Neuronal stem cell (in vitro differentiated cells): ENCODE measurements around the gene TMEM87B.
A peak's percentile ranks its signal among the peaks of the same experiment; 100 is the strongest.

ENCODE experiments used
- DNase-seq: peaks from one replicate; pipeline ENCODE4 v3.0.0-alpha.2; 2013; ENCODE audit warnings: low spot score
- H2AFZ ChIP-seq: one replicate; pipeline ENCODE4 v1.6.1; 2013; ENCODE audit warnings: mild to moderate bottlenecking, low read length, inconsistent platforms
- H2AK5ac ChIP-seq: 2 replicates; pipeline ENCODE4 v1.6.1; 2013; ENCODE audit warnings: low read depth, mild to moderate bottlenecking, inconsistent platforms, low read length, moderate library complexity, mixed read lengths
- H2BK120ac ChIP-seq: 2 replicates; pipeline ENCODE4 v1.6.1; 2013; ENCODE audit warnings: low read depth, mild to moderate bottlenecking, inconsistent platforms, low read length, moderate library complexity, mixed read lengths
- H2BK12ac ChIP-seq: one replicate; pipeline ENCODE4 v1.6.1; 2013; ENCODE audit warnings: low read length, inconsistent platforms
- H2BK15ac ChIP-seq: 2 replicates; pipeline ENCODE4 v1.6.1; 2013; ENCODE audit warnings: mild to moderate bottlenecking, low read length, inconsistent platforms, mixed read lengths
- H2BK5ac ChIP-seq: one replicate; pipeline ENCODE4 v1.6.1; 2013; ENCODE audit warnings: inconsistent platforms, mild to moderate bottlenecking, low read length, moderate library complexity
- H3K14ac ChIP-seq: one replicate; pipeline ENCODE4 v1.6.1; 2013; ENCODE audit warnings: low read length, inconsistent platforms
- H3K18ac ChIP-seq: 2 replicates; pipeline ENCODE4 v1.6.1; 2013; ENCODE audit warnings: low read length, inconsistent platforms
- H3K23ac ChIP-seq: 2 replicates; pipeline ENCODE4 v1.6.1; 2013; ENCODE audit warnings: low read depth, mild to moderate bottlenecking, mixed read lengths, low read length, inconsistent platforms; ENCODE audit not compliant: poor library complexity
- H3K27ac ChIP-seq: replicated peaks from 3 replicates; pipeline ENCODE4 v1.5.1; 2013; ENCODE audit warnings: low read length, inconsistent platforms
- H3K27me3 ChIP-seq, 3 experiments: 2 replicates each; pipeline ENCODE4 v1.6.1; 2013; ENCODE audit warnings: low read length in 3 of 3, mild to moderate bottlenecking in 2 of 3, inconsistent platforms in 1 of 3, low read depth in 1 of 3, mixed read lengths in 1 of 3, moderate library complexity in 1 of 3; ENCODE audit not compliant: control insufficient read depth in 3 of 3, insufficient read depth in 3 of 3
- H3K36me3 ChIP-seq, 2 donors: replicated peaks in 1 of 2; 2 replicates each; pipeline ENCODE4 v1.6.1; 2013; ENCODE audit warnings: low read length in 2 of 2; ENCODE audit not compliant: control insufficient read depth in 2 of 2, insufficient read depth in 2 of 2
- H3K4ac ChIP-seq: 2 replicates; pipeline ENCODE4 v1.6.1; 2013; ENCODE audit warnings: inconsistent platforms, mild to moderate bottlenecking, low read length, moderate library complexity
- H3K4me1 ChIP-seq, 2 donors: 1 replicate in 1 of 2; 2 replicates in 1 of 2; pipeline ENCODE4 v1.6.1; 2013; ENCODE audit warnings: low read length in 2 of 2, low read depth in 1 of 2; ENCODE audit not compliant: control insufficient read depth in 2 of 2, insufficient read depth in 1 of 2
- H3K4me2 ChIP-seq: one replicate; pipeline ENCODE4 v1.6.1; 2013; ENCODE audit warnings: mild to moderate bottlenecking, low read length, inconsistent platforms; ENCODE audit not compliant: insufficient read depth, poor library complexity, severe bottlenecking
- H3K4me3 ChIP-seq, 2 donors: 2 replicates each; pipeline ENCODE4 v1.5.1; 2013; ENCODE audit warnings: low read length in 2 of 2, mild to moderate bottlenecking in 2 of 2, inconsistent platforms in 1 of 2, moderate library complexity in 1 of 2
- H3K79me1 ChIP-seq: one replicate; pipeline ENCODE4 v1.6.1; 2013; ENCODE audit warnings: low read depth, mild to moderate bottlenecking, inconsistent platforms, low read length, moderate library complexity
- H3K9ac ChIP-seq: one replicate; pipeline ENCODE4 v1.6.1; 2013; ENCODE audit warnings: mild to moderate bottlenecking, low read depth, low read length, inconsistent platforms; ENCODE audit not compliant: poor library complexity
- H3K9me3 ChIP-seq, 2 donors: replicated peaks in 1 of 2; 2 replicates each; pipeline versions ENCODE3 to v1.6.1; 2013; ENCODE audit warnings: low read length in 2 of 2, mild to moderate bottlenecking in 2 of 2, inconsistent platforms in 1 of 2, low read depth in 1 of 2, mixed read lengths in 1 of 2, moderate library complexity in 1 of 2; ENCODE audit not compliant: control insufficient read depth in 2 of 2, insufficient read depth in 1 of 2
- H4K8ac ChIP-seq: one replicate; pipeline ENCODE4 v1.6.1; 2013; ENCODE audit warnings: low read depth, mild to moderate bottlenecking, inconsistent platforms, low read length, moderate library complexity
- H4K91ac ChIP-seq: one replicate; pipeline ENCODE4 v1.6.1; 2013; ENCODE audit warnings: low read length, low read depth, mild to moderate bottlenecking, inconsistent platforms; ENCODE audit not compliant: poor library complexity
- WGBS, 2 donors: extraction: QIAGEN DNeasy Blood & Tissue Kit; methylation state at CpG; one replicate each; pipeline ENCODE4 v1.1.7; 2013; ENCODE audit warnings: missing lambda C conversion rate in 2 of 2, mixed read lengths in 1 of 2; ENCODE audit not compliant: insufficient read length in 2 of 2, insufficient replicate concordance in 1 of 2; ENCODE audit errors: extremely low coverage in 2 of 2; 5-methylcytosine and 5-hydroxymethylcytosine counted together

Gene TMEM87B

GRCh38 chr2:112160283-112161250 lies 105.5 kb downstream of the TMEM87B start:
- Histone ChIP-seq H3K4me3 (peak overlapping the region in 1 of 2 donors; percentile 53), H3K4me1 (peaks cover 0 to 15% of the 10 kb centered on the region in 2 donors), H2BK12ac (no peak overlapping the region), H4K8ac (peak overlapping the region; percentile 29), H4K91ac (no peak overlapping the region), H3K23ac (no peak overlapping the region), H3K4me2 (no peak overlapping the region), H3K36me3 (peaks cover 0 to 7% of the 10 kb centered on the region in 2 donors), H3K4ac (no peak overlapping the region), H2AFZ (no peak overlapping the region), H2AK5ac (peak overlapping the region; percentile 19), H3K27ac (no peak overlapping the region), H3K9me3 (no peaks in the 10 kb centered on the region), H2BK5ac (no peak overlapping the region), H2BK120ac (no peak overlapping the region), H2BK15ac (no peak overlapping the region), H3K9ac (peak overlapping the region; percentile 88), H3K79me1 (peaks cover 7% of the 10 kb centered on the region), H3K27me3 (no peaks in the 10 kb centered on the region), H3K18ac (peak overlapping the region; percentile 16), H3K14ac (peak overlapping the region; percentile 87)
- no CpG with 5 or more reads among the region's 52 CpGs for WGBS, 2 donors
- no peak for DNase-seq

DNA sequence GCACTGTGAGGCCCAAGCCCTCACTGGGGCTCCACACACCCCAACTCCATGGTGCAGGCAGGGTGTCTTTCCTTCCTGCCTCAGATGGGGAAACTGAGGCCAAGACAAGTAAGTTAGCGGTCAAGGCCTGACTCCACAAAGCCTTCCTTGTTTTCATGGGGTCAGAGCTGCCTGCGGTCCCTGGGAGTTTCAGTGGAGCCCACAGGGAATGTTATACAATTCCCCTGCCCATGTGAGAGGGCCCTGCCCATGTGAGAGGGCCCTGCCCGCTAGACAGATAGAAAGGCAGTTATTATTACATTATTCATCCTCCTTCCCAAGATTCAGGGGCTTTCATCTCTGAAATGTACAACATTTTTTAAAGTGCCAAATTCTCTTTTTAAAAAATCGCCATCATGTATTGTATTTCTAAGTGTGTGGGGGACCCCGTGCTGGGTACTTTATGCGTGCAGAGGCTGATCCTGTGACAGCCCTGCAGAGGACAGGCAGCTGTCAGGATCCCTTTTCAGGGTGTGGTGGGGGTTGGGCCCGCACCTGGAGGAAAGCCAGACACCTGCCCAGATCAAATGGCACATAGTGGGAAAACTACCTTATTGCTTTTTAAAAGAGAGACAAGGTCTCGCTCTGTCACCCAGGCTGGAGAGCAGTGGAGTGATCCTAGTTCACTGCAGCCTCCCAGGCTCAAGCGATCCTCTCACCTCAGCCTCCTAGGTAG lies 106.5 kb downstream of the TMEM87B start:
- no peak overlapping the region for H3K4me3 ChIP-seq
- no peak overlapping the region for H2AK5ac ChIP-seq
- H3K4me1 ChIP-seq, result peaks cover 0 to 4% of the 10 kb centered on the region in 2 donors
- no peak overlapping the region for H3K18ac ChIP-seq
- no peak overlapping the region for H2BK12ac ChIP-seq
- no peak overlapping the region for H2BK120ac ChIP-seq
- no peak overlapping the region for H2BK5ac ChIP-seq
- H3K23ac ChIP-seq, result no peak overlapping the region
- H2BK15ac ChIP-seq, result no peak overlapping the region
- no CpG with 5 or more reads among the region's 9 CpGs for WGBS, 2 donors
- H3K14ac ChIP-seq, result no peak overlapping the region
- H3K79me1 ChIP-seq, result peaks cover 3% of the 10 kb centered on the region
- no peak overlapping the region for H4K8ac ChIP-seq
- H3K4ac ChIP-seq, result no peak overlapping the region
- no peaks in the 10 kb centered on the region for H3K27me3 ChIP-seq
- no peak overlapping the region for H4K91ac ChIP-seq
- H2AFZ ChIP-seq, result no peak overlapping the region
- no peaks in the 10 kb centered on the region for H3K9me3 ChIP-seq
- no peak overlapping the region for H3K9ac ChIP-seq
- H3K36me3 ChIP-seq, result peaks cover 0 to 7% of the 10 kb centered on the region in 2 donors
- H3K4me2 ChIP-seq, result no peak overlapping the region
- DNase-seq, result no peak
- H3K27ac ChIP-seq, result no peak overlapping the region

- no peak for DNase-seq
- no peak overlapping the region for H2BK15ac ChIP-seq
- H3K4me2 ChIP-seq, result no peak overlapping the region
- H3K79me1 ChIP-seq, result peaks cover 3% of the 10 kb centered on the region
- H3K23ac ChIP-seq, result no peak overlapping the region
- WGBS, 2 donors, result no CpG with 5 or more reads among the region's 6 CpGs
- no peak overlapping the region for H2BK5ac ChIP-seq
- no peak overlapping the region for H3K9ac ChIP-seq
- H3K14ac ChIP-seq, result no peak overlapping the region
- H3K4ac ChIP-seq, result no peak overlapping the region
- H3K18ac ChIP-seq, result peak overlapping the region; percentile 21
- H4K91ac ChIP-seq, result no peak overlapping the region
- no peak overlapping the region for H3K27ac ChIP-seq
- peaks cover 0 to 2% of the 10 kb centered on the region in 2 donors for H3K4me1 ChIP-seq
- H4K8ac ChIP-seq, result no peak overlapping the region
- no peak overlapping the region for H2BK120ac ChIP-seq
- no peak overlapping the region for H3K4me3 ChIP-seq
- H2AFZ ChIP-seq, result no peak overlapping the region
- H3K9me3 ChIP-seq, result no peaks in the 10 kb centered on the region
- no peak overlapping the region for H2BK12ac ChIP-seq
- H3K27me3 ChIP-seq, result no peaks in the 10 kb centered on the region
- no peak overlapping the region for H2AK5ac ChIP-seq
- peaks cover 0 to 7% of the 10 kb centered on the region in 2 donors for H3K36me3 ChIP-seq
Measured at GRCh38 chr2:112162341-112162740, 107.3 kb downstream of the TMEM87B start.

DNA sequence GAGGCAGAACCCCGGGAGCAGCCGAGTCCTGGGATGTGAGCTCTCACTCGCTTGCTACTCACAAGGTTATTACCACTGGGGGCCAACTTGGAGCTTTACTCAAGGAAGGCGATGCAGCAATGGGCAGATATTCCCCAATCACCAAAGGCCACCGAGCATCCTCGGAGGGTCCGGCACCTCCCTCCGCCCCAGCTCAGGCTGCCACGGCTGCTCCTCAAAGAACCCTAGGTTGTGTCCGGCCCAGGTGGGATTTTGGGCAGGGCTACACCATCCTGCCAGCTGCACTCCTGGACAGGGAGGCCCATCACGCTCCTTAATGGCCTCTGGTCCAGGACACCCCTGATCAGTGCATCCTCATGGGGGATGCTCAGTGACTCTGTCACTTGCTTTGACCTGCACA lies 107.9 kb downstream of the TMEM87B start:
- peaks cover 0 to 2% of the 10 kb centered on the region in 2 donors for H3K4me1 ChIP-seq
- no peak overlapping the region for H2BK120ac ChIP-seq
- DNase-seq, result no peak
- H3K79me1 ChIP-seq, result peaks cover 3% of the 10 kb centered on the region
- no peak overlapping the region for H3K27ac ChIP-seq
- no peak overlapping the region for H3K23ac ChIP-seq
- H2AFZ ChIP-seq, result no peak overlapping the region
- no peaks in the 10 kb centered on the region for H3K27me3 ChIP-seq
- no peak overlapping the region for H4K91ac ChIP-seq
- no peak overlapping the region for H3K4me3 ChIP-seq
- no peak overlapping the region for H4K8ac ChIP-seq
- H3K36me3 ChIP-seq, result peaks cover 0 to 8% of the 10 kb centered on the region in 2 donors
- no peak overlapping the region for H2BK15ac ChIP-seq
- no peak overlapping the region for H2BK12ac ChIP-seq
- H3K18ac ChIP-seq, result no peak overlapping the region
- H2AK5ac ChIP-seq, result no peak overlapping the region
- H2BK5ac ChIP-seq, result no peak overlapping the region
- no peak overlapping the region for H3K9ac ChIP-seq
- no peak overlapping the region for H3K4ac ChIP-seq
- WGBS, 2 donors, result no CpG with 5 or more reads among the region's 11 CpGs
- H3K9me3 ChIP-seq, result no peaks in the 10 kb centered on the region
- no peak overlapping the region for H3K14ac ChIP-seq
- H3K4me2 ChIP-seq, result no peak overlapping the region
